IPS-18c (cell line): ENCODE measurements around the gene ACSM2B.
"Not testable (repeated sequence)": the region's sequence is repeated elsewhere in the genome, so short reads cannot be mapped to it uniquely, and the experiment has no call there.

Experiments used
- H3K4me3 ChIP-seq: 2 replicates; pipeline ENCODE4 v1.7.0; 2013; ENCODE audit warnings: low read depth, mild to moderate bottlenecking, low read length, moderate library complexity; ENCODE audit not compliant: insufficient read depth
- H3K9me3 ChIP-seq: one replicate; pipeline ENCODE4 v1.6.1; 2013; ENCODE audit warnings: mild to moderate bottlenecking, low read length, moderate library complexity; ENCODE audit not compliant: control insufficient read depth, insufficient read depth

ACSM2B gene

DNA sequence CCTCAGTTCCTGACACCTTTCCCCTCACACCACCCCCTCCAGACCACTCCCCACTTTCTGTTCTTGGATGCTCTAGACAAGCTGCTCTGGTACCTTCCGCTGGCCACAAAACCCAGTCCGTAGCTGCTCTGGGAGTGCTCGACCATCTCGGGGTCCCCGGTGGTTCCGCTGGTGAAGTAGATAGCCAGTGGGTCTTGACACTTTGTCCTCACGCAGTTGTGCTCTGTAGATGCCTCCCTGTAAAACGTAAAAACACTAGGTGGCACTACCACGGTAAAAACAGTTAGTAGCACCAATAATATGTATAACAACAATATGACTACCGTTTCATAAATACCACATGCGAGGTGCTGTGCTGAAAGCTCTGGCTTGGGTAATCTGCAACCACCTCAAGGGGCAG, 26.0 kb upstream of the ACSM2B start:
- H3K9me3 ChIP-seq = not testable (repeated sequence)

GRCh38 chr16:20599475-20599874, 23.3 kb upstream of the ACSM2B start:
- H3K4me3 ChIP-seq, H3K9me3 ChIP-seq: not testable (repeated sequence)

More for the DNA sequence above, 26.0 kb upstream of the ACSM2B start:
- not testable (repeated sequence) for H3K4me3 ChIP-seq

GRCh38 chr16:20598832-20599469, 22.8 kb upstream of the ACSM2B start:
- no peaks in the 10 kb centered on the region for H3K9me3 ChIP-seq
- no peak overlapping the region for H3K4me3 ChIP-seq

DNA sequence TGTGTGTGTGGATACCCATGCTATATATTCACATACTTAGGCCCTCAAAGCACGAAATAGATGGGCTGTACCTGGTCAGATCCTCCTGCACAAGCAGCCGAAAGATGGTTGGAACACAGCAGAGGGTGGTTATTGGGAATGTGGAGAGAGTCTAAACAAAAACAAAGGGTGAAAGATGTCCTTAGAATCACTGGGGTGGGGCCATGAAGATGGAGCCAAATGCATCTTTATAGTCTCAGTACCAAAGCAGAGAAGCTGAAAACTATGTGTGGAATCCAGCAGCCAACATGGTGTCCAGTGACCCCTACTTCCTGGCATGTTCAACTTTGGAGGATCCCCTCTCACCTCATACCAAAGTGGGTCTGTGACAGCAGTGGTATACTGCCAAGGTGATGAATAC, 19.5 kb upstream of the ACSM2B start:
- not testable (repeated sequence) for H3K9me3 ChIP-seq, H3K4me3 ChIP-seq

- H3K9me3 ChIP-seq, H3K4me3 ChIP-seq: not testable (repeated sequence)
Measured at GRCh38 chr16:20595068-20595467, 18.9 kb upstream of the ACSM2B start.

DNA sequence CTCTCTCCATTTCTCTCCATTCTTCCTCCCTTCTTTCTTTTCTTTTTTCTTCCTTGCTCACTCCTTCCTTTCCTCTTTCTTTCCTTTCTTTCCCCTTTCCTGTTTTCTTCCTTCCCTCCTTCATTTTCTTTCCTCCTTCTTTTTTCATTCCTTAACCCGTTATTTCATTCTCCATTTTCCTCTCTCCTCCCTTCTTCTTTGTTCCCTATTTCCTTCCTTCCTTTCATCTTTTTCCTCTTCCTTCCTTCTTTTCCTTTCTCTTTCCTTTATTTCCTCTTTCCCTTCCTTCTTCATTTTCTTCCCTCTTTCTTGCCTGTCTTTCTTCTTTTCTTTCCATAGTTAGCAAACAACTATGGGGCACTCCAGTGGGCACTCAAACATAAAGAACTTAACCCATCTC, 16.6 kb upstream of the ACSM2B start:
- H3K9me3 ChIP-seq, H3K4me3 ChIP-seq: not testable (repeated sequence)

- not testable (repeated sequence) for H3K4me3 ChIP-seq, H3K9me3 ChIP-seq
Measured at GRCh38 chr16:20589486-20589885, 13.3 kb upstream of the ACSM2B start.

GRCh38 chr16:20587645-20588074, 11.5 kb upstream of the ACSM2B start:
- not testable (repeated sequence) for H3K4me3 ChIP-seq

GRCh38 chr16:20586716-20587115, 10.5 kb upstream of the ACSM2B start:
- H3K4me3 ChIP-seq, H3K9me3 ChIP-seq: not testable (repeated sequence)

More at GRCh38 chr16:20587645-20588074, 11.5 kb upstream of the ACSM2B start:
- not testable (repeated sequence) for H3K9me3 ChIP-seq

GRCh38 chr16:20586112-20586511, 9.9 kb upstream of the ACSM2B start:
- H3K9me3 ChIP-seq, H3K4me3 ChIP-seq: not testable (repeated sequence)

DNA sequence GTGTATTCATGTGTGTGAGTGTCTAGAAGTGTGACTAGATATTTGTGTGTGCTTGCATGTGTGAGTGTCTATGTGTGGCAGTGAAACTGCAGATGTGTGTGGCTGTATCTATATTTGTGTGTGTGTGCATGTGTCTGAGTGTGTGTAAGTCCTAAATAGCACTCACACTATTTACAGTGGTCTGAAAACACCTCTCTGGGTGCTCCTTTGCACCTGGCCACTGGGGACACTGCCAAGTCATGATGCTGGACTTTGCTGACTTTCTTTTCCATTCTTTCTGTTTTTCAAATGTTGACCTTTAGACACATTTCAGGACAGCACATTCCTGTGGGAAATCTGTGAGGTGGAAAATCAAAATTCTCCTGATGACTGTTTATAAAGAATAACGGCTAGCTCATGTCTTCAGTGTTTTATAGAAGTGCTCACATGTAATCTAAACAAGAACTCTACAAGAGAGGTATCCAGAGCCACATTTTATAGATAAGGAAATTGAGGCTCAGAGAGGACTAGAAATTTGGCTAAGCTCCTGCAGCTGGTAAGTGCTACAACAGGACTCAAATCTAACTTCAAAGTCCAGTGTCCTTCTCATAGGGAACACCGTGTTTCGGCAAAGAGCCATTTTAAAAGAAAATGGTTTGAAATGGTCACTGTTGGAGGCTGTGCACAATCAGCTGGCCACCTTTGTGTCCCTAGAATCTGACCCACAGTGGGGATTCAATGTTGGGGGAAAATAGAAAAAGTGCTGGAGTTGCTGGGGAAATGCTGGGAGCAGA, 4.5 kb upstream of the ACSM2B start:
- not testable (repeated sequence) for H3K9me3 ChIP-seq, H3K4me3 ChIP-seq

GRCh38 chr16:20578091-20578490, 1.9 kb upstream of the ACSM2B start:
- H3K4me3 ChIP-seq, H3K9me3 ChIP-seq: not testable (repeated sequence)

GRCh38 chr16:20569117-20569651, 7.0 kb downstream of the ACSM2B start:
- not testable (repeated sequence) for H3K9me3 ChIP-seq

DNA sequence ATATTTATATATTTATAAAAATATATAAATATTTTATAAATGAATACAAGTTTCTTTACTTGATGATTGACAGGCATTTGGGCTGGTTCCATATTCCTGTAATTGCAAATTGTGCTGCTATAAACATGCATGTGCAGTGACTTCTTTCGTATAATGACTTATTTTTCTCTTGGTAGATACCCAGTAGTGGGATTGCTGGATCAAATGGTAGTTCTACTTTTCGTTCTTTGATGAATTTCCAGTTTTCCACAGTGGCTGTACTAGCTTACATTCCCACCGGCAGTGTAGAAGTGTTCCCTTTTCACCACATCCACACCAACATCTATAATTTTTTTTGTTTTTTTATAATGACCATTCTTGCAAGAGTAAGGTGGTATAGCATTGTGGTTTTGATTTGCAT, 7.8 kb downstream of the ACSM2B start:
- no peaks in the 10 kb centered on the region for H3K9me3 ChIP-seq
- no peak overlapping the region for H3K4me3 ChIP-seq

More at GRCh38 chr16:20569117-20569651, 7.0 kb downstream of the ACSM2B start:
- not testable (repeated sequence) for H3K4me3 ChIP-seq

DNA sequence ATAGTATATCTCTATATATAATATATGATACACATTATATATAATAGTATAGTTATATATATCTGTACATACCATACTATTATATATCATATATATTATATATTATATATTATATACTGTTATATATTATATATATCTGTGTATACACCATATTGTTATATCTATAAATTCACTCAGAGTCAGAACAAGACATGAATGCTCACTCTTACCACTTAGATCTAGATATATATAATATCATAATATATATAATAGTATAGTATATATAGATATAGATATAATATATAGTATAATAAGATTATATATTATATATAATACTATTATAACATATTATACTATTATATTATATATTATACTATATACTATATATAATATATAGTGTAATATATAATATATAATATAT, 9.3 kb downstream of the ACSM2B start:
- H3K9me3 ChIP-seq = no peaks in the 10 kb centered on the region

DNA sequence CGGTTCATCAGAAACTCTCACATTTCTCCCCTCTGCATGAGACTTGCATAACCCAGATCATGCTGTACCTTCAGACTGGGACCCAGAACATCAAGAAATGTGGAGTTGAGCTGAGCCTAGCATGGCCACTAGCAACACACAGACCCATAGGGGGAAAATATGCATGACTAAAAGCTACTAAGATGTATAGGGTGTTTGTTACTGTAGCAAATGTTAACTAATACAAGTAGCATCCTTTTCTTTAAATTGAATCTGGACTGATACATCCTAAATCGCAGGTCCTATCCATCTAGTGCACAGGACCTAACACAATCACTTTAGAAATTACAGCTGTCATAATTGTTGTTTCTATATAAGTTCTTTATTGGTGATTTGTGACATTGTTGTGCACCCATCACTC, 10.8 kb downstream of the ACSM2B start:
- H3K9me3 ChIP-seq, H3K4me3 ChIP-seq: not testable (repeated sequence)

More for the DNA sequence above, 9.3 kb downstream of the ACSM2B start:
- no peak overlapping the region for H3K4me3 ChIP-seq

DNA sequence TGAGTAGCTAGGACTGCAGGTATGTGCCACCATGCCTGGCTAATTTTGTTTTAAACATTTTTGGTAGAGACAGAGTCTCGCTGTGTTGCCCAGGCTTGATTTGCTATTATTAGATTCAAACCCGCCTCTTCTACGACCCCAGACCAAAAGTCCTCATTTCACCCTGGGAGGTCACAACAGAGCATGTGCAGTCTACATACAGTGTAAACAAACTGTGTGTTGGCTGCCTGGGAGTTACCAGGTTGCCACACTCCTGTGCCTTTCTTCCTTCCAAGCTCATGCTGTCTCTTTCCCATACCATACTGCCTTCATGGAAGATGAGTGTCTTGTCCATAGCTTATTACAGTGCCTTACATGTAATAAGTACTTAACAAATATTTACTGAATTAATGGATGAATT, 11.9 kb downstream of the ACSM2B start:
- not testable (repeated sequence) for H3K4me3 ChIP-seq, H3K9me3 ChIP-seq

GRCh38 chr16:20555628-20556027, 20.5 kb downstream of the ACSM2B start:
- H3K9me3 ChIP-seq, H3K4me3 ChIP-seq: not testable (repeated sequence)
